ENCODE results near the gene HMCN2.

- no peak for TF ChIP-seq POLR2A (IDR thresholded peaks at IDR 0.05)
- TF ChIP-seq CTCF (IDR thresholded peaks at IDR 0.05): no peak
Observed at GRCh38 chr9:130259044-130259443, 6.5 kb upstream of the HMCN2 start.
